ENCODE data around the gene MBP. TPM values are rescaled to one million over a fixed set of nuclear protein-coding genes. Genes with fewer than 3 reads are reported as not detected.
A peak's percentile ranks its signal among the peaks of the same experiment; 100 is the strongest.

Gene MBP
- polyA plus RNA-seq, 1 experiment: 5.3 TPM

GRCh38 chr18:77074431-77074830, 58.2 kb downstream of the MBP start:
- ChIA-PET CTCF (interaction anchor here (0.6 to 1.2 kb wide), 3 partner anchors 10 to 137 kb away, joined by 3 read pairs; no protein-coding TSS in a partner anchor), POLR2A (no interaction called here)

GRCh38 chr18:77073336-77074093, 59.1 kb downstream of the MBP start:
- Histone ChIP-seq H3K27me3 (ENCODE audit: control insufficient read depth, insufficient read depth, low read length) (no peaks in the 10 kb centered on the region), H3K9me3 (ENCODE audit: control insufficient read depth, insufficient read depth, low read length) (peaks cover 3% of the 10 kb centered on the region; the same call in 1 of the 2 replicates), H3K27ac (ENCODE audit: low read depth, low read length) (no peak overlapping the region), H3K4me3 (ENCODE audit: low read depth, low read length) (no peak overlapping the region)
- no peak for TF ChIP-seq CTCF (IDR thresholded peaks at IDR 0.05; ENCODE audit: low read depth, low read length)
- DNase-seq (ENCODE audit: low read depth, low spot score): no peak
- ChIA-PET POLR2A (interaction anchor here (3.3 kb wide), 1 partner anchor 29 kb away, joined by 17 read pairs; no protein-coding TSS in a partner anchor), CTCF (interaction anchor here (0.6 to 1.8 kb wide), 2 partner anchors 90 to 151 kb away, joined by 5 to 9 read pairs; no protein-coding TSS in a partner anchor)

More at GRCh38 chr18:77074431-77074830, 58.2 kb downstream of the MBP start:
- Histone ChIP-seq H3K9me3 (ENCODE audit: control insufficient read depth, insufficient read depth, low read length) (peaks cover 3% of the 10 kb centered on the region; the same call in 1 of the 2 replicates), H3K27me3 (ENCODE audit: control insufficient read depth, insufficient read depth, low read length) (no peaks in the 10 kb centered on the region), H3K4me3 (ENCODE audit: low read depth, low read length) (no peak overlapping the region), H3K27ac (ENCODE audit: low read depth, low read length) (no peak overlapping the region)
- no peak for TF ChIP-seq CTCF (IDR thresholded peaks at IDR 0.05; ENCODE audit: low read depth, low read length)
- no peak for DNase-seq (ENCODE audit: low read depth, low spot score)

GRCh38 chr18:77072566-77072965, 60.0 kb downstream of the MBP start:
- Histone ChIP-seq H3K4me3 (ENCODE audit: low read depth, low read length) (no peak overlapping the region), H3K27me3 (ENCODE audit: control insufficient read depth, insufficient read depth, low read length) (no peaks in the 10 kb centered on the region), H3K9me3 (ENCODE audit: control insufficient read depth, insufficient read depth, low read length) (peaks cover 3% of the 10 kb centered on the region; the same call in 1 of the 2 replicates), H3K27ac (ENCODE audit: low read depth, low read length) (peak overlapping the region; percentile 85)
- no peak for TF ChIP-seq CTCF (IDR thresholded peaks at IDR 0.05; ENCODE audit: low read depth, low read length)
- DNase-seq (ENCODE audit: low read depth, low spot score): no peak
- ChIA-PET CTCF (interaction anchor here (0.6 to 1.8 kb wide), 3 partner anchors 18 to 269 kb away, joined by 3 to 9 read pairs (median 5); no protein-coding TSS in a partner anchor), POLR2A (interaction anchor here (1.3 to 3.3 kb wide), 4 partner anchors 13 to 36 kb away, joined by 4 to 17 read pairs (median 12); no protein-coding TSS in a partner anchor)

- Histone ChIP-seq H3K4me3 (ENCODE audit: low read depth, low read length) (no peak overlapping the region), H3K9me3 (ENCODE audit: control insufficient read depth, insufficient read depth, low read length) (peaks cover 3% of the 10 kb centered on the region; the same call in 1 of the 2 replicates), H3K27ac (ENCODE audit: low read depth, low read length) (peak overlapping the region; percentile 85), H3K27me3 (ENCODE audit: control insufficient read depth, insufficient read depth, low read length) (no peaks in the 10 kb centered on the region)
- POLR2A ChIA-PET: interaction anchor here (0.6 to 3.3 kb wide), 6 partner anchors 10 to 36 kb away, joined by 3 to 17 read pairs (median 7); no protein-coding TSS in a partner anchor
- DNase-seq (ENCODE audit: low read depth, low spot score): peak; percentile 96
- TF ChIP-seq CTCF (IDR thresholded peaks at IDR 0.05; ENCODE audit: low read depth, low read length): no peak
- CTCF ChIA-PET: interaction anchor here (1.2 to 1.8 kb wide), 4 partner anchors 17 to 140 kb away, joined by 3 to 9 read pairs (median 6); no protein-coding TSS in a partner anchor
These were observed 60.8 kb downstream of the MBP start for GRCh38 chr18:77071711-77072292.

All from AG04450 (cell line).